PC-3 (cell line): Measurements from ENCODE around the gene TRIM21.

Experiments used
- CTCF ChIP-seq: fragments of 300-600 bp; sonication (generic); conservative IDR thresholded peaks from 2 replicates; pipeline ENCODE4 v1.5.1; 2017; ENCODE audit warnings: antibody characterized with exemption, low read depth, mild to moderate bottlenecking, low read length
- EZH2phosphoT487 ChIP-seq: fragments of 300-600 bp; sonication (generic); IDR thresholded peaks from 2 replicates; pipeline ENCODE4 v1.6.1; 2018; ENCODE audit warnings: mild to moderate bottlenecking, antibody characterized with exemption, low read length, borderline replicate concordance

- TF ChIP-seq CTCF (no peak), EZH2phosphoT487 (no peak)
Measured at GRCh38 chr11:4375431-4376140, 17.9 kb downstream of the TRIM21 start.
